Measurements from ENCODE around the gene GTPBP6.
"Not testable (repeated sequence)": the region's sequence is repeated elsewhere in the genome, so short reads cannot be mapped to it uniquely, and the experiment has no call there.

GRCh38 chrX:282000-282681 lies 36.5 kb downstream of the GTPBP6 start:
- not testable (repeated sequence) for TF ChIP-seq CTCF, POLR2A (IDR thresholded peaks at IDR 0.05)

Data from right lobe of liver (tissue), 4 donors.